ENCODE measurements around the gene LTA4H. TPM values are rescaled to one million over a fixed set of nuclear protein-coding genes. Genes with fewer than 3 reads are reported as not detected.

LTA4H gene
- total RNA-seq, 4 donors from 2014 or later = 36.7 to 46.9 (median 40.6) TPM

GRCh38 chr12:96007729-96008128, 27.7 kb downstream of the LTA4H start:
- no peak overlapping the region for H3K27ac ChIP-seq
- TF ChIP-seq CTCF (IDR thresholded peaks at IDR 0.05 in 4 of 5, conservative IDR thresholded peaks at IDR 0.05 in 1 of 5) (no peak), POLR2A (IDR thresholded peaks at IDR 0.05) (no peak)
- in situ Hi-C loops (cut with MboI; ENCODE audit: low sequenced_read_pairs in 4 of 4) = no loop called here

GRCh38 chr12:96006727-96007126, 28.7 kb downstream of the LTA4H start:
- H3K36me3 ChIP-seq = peaks cover 0 to 79% of the 10 kb centered on the region in 2 donors
- no peaks in the 10 kb centered on the region for H3K9me3 ChIP-seq
- intact Hi-C loops (cut with DNase I; ENCODE audit: low total_unique reads) (no loop called here), in situ Hi-C loops (cut with MboI; ENCODE audit: low sequenced_read_pairs in 4 of 4) (no loop called here)
- TF ChIP-seq CTCF (IDR thresholded peaks at IDR 0.05 in 4 of 5, conservative IDR thresholded peaks at IDR 0.05 in 1 of 5) = no peak
- DNase-seq (no peak), ATAC-seq (no peak)
- H3K4me1 ChIP-seq = no peaks in the 10 kb centered on the region
- H3K4me3 ChIP-seq = no peak overlapping the region
- H3K27me3 ChIP-seq = no peaks in the 10 kb centered on the region
- H3K27ac ChIP-seq = no peak overlapping the region

More at GRCh38 chr12:96007729-96008128, 27.7 kb downstream of the LTA4H start:
- H3K4me3 ChIP-seq = no peak overlapping the region
- ATAC-seq (no peak), DNase-seq (no peak)
- H3K36me3 ChIP-seq = peaks cover 0 to 84% of the 10 kb centered on the region in 2 donors
- no peaks in the 10 kb centered on the region for H3K9me3 ChIP-seq
- intact Hi-C loops (cut with DNase I; ENCODE audit: low total_unique reads) = no loop called here
- no peaks in the 10 kb centered on the region for H3K27me3 ChIP-seq
- no peaks in the 10 kb centered on the region for H3K4me1 ChIP-seq

GRCh38 chr12:96000858-96001257, 34.5 kb downstream of the LTA4H start:
- in situ Hi-C loops (cut with MboI; ENCODE audit: low sequenced_read_pairs in 4 of 4) (no loop called here), intact Hi-C loops (cut with DNase I; ENCODE audit: low total_unique reads) (no loop called here)
- H3K27me3 ChIP-seq = no peaks in the 10 kb centered on the region
- H3K36me3 ChIP-seq = peaks cover 0 to 39% of the 10 kb centered on the region in 2 donors
- ATAC-seq = no peak
- no peak for DNase-seq
- TF ChIP-seq POLR2A (IDR thresholded peaks at IDR 0.05) (no peak), CTCF (IDR thresholded peaks at IDR 0.05 in 4 of 5, conservative IDR thresholded peaks at IDR 0.05 in 1 of 5) (no peak)
- no peaks in the 10 kb centered on the region for H3K9me3 ChIP-seq
- H3K27ac ChIP-seq = no peak overlapping the region
- no peak overlapping the region for H3K4me3 ChIP-seq
- no peaks in the 10 kb centered on the region for H3K4me1 ChIP-seq

- in situ Hi-C loops (cut with MboI; ENCODE audit: low sequenced_read_pairs in 4 of 4) = loop anchor here in 2 of 4 donors (10.0 kb wide), 1 partner anchor 85 kb away; no protein-coding TSS in a partner anchor
- H3K9me3 ChIP-seq = no peaks in the 10 kb centered on the region
Observed at GRCh38 chr12:95999484-95999883, 35.9 kb downstream of the LTA4H start.

More at GRCh38 chr12:95999484-95999883, 35.9 kb downstream of the LTA4H start:
- Histone ChIP-seq H3K27me3 (no peaks in the 10 kb centered on the region), H3K27ac (no peak overlapping the region), H3K4me3 (no peak overlapping the region), H3K4me1 (no peaks in the 10 kb centered on the region), H3K36me3 (peaks cover 0 to 27% of the 10 kb centered on the region in 2 donors)
- DNase-seq (no peak), ATAC-seq (no peak)
- intact Hi-C loops (cut with DNase I; ENCODE audit: low total_unique reads) = loop anchor here (2.0 kb wide), 1 partner anchor 179 kb away; no protein-coding TSS in a partner anchor
- TF ChIP-seq CTCF (IDR thresholded peaks at IDR 0.05 in 4 of 5, conservative IDR thresholded peaks at IDR 0.05 in 1 of 5) (no peak), POLR2A (IDR thresholded peaks at IDR 0.05) (no peak)

Data from gastrocnemius medialis (tissue), 4 donors.